LNCaP clone FGC (cell line): ENCODE results near the gene LEPROT.

Experiments
- DNase-seq: peaks from one replicate; pipeline ENCODE4 v3.0.0-alpha.2; 2011; ENCODE audit warnings: low read depth
- H3K4me3 ChIP-seq: 2 replicates; pipeline ENCODE4 v1.5.1; 2011; ENCODE audit warnings: mild to moderate bottlenecking, low read depth, low read length, control low read depth
- TF ChIP-seq, protein P1 (sequence below): IDR thresholded peaks from 2 replicates; pipeline ENCODE4 v1.5.1; 2012; ENCODE audit warnings: mild to moderate bottlenecking; ENCODE audit not compliant: control insufficient read depth, insufficient read depth; ENCODE audit errors: extremely low read depth

Gene LEPROT

DNA sequence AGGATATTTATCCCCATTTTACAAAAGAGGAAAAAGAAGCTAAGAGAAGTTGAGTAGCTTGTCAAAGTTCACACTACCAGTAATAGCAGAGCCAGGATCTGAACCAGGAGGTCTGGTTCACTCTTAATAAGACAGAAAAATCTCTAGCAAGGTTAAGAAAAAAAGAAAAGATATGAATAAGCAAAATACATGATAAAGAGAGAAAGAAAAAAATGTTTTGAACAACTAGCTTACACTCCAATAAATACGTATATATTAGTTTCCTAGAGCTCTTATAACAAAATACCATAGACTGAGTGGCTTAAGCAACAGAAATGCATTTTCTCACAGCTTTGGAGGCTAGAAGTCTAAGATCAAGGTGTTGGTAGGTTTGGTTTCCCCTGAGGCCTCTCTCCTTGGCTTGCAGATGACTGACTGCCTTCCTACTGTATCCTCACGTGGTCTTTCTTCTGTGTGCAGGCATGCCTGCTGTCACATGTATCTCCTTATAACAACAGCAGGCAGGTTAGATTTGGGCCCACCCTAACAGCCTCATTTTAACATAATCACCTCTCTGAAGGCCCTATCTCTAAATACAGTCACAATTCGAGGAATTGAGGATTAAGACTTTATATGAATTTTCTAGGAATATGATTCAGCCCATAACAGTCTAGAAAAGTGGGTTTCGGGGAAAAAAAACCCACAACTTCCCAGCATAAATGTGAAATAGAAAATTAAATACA lies 60.4 kb downstream of the LEPROT start:
- TF ChIP-seq, protein P1, sequence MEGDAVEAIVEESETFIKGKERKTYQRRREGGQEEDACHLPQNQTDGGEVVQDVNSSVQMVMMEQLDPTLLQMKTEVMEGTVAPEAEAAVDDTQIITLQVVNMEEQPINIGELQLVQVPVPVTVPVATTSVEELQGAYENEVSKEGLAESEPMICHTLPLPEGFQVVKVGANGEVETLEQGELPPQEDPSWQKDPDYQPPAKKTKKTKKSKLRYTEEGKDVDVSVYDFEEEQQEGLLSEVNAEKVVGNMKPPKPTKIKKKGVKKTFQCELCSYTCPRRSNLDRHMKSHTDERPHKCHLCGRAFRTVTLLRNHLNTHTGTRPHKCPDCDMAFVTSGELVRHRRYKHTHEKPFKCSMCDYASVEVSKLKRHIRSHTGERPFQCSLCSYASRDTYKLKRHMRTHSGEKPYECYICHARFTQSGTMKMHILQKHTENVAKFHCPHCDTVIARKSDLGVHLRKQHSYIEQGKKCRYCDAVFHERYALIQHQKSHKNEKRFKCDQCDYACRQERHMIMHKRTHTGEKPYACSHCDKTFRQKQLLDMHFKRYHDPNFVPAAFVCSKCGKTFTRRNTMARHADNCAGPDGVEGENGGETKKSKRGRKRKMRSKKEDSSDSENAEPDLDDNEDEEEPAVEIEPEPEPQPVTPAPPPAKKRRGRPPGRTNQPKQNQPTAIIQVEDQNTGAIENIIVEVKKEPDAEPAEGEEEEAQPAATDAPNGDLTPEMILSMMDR = no peak
- DNase-seq = no peak
- no peak overlapping the region for H3K4me3 ChIP-seq

DNA sequence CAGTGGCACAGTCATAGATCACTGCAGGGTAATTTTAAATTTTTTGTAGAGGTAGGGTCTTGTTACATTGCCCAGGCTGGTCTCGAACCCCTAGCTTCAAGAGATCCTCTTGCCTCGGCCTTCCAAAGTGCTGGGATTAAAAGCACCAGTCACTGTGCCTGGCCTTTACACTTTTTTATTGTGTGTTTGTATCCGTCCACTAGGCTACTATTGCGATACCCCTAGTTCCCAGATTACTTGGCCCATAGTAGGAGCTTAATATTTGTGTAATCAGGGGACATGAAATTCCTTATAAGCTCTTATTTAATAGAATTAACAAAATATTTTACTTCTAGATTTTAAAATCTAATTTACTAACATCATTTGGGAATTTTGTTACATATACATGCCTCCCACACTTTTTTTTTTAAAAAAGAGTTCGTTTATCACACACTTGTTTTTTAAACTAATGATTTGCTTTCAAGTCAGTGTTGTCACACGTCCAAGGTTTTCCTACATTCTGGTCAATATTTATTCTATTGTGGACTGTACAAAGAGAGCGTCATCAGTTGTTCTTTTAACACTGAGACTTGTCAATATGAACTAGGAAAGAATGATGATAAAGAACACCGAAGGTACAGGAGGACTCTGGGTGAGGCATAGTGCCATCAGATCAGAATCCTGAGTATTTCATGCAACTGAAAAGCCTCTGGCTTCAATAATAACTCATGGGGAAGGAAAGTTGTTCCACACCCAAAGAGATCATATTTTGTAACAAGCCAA lies 63.7 kb downstream of the LEPROT start:
- TF ChIP-seq, protein P1 = no peak
- no peak overlapping the region for H3K4me3 ChIP-seq
- DNase-seq = peak; percentile 75
